D721Med (cell line): Measurements from ENCODE around the gene OSBPL3.
"Not testable (repeated sequence)": the region's sequence is repeated elsewhere in the genome, so short reads cannot be mapped to it uniquely, and the experiment has no call there.

Experiments
- DNase-seq: peaks from one replicate; pipeline ENCODE4 v3.0.0; 2011; ENCODE audit warnings: low spot score; ENCODE audit not compliant: insufficient read length
- FAIRE-seq: peaks from 2 replicates; lab custom pipeline; 2011; peaks lifted over from hg19 to GRCh38; lab: Jason Lieb, UNC
- CTCF ChIP-seq: IDR thresholded peaks from 2 replicates; pipeline ENCODE4 v1.5.1; 2012; ENCODE audit warnings: mild to moderate bottlenecking, control low read depth; ENCODE audit not compliant: insufficient read depth; ENCODE audit errors: missing control alignments

OSBPL3 gene

GRCh38 chr7:24905996-24906770, 73.8 kb downstream of the OSBPL3 start:
- no peak for TF ChIP-seq CTCF
- DNase-seq (no peak), FAIRE-seq (no peak)

- not testable (repeated sequence) for FAIRE-seq, DNase-seq
These were observed 76.0 kb downstream of the OSBPL3 start for GRCh38 chr7:24903992-24904391.

GRCh38 chr7:24903559-24903958, 76.4 kb downstream of the OSBPL3 start:
- no peak for TF ChIP-seq CTCF
- no peak for DNase-seq
- no peak for FAIRE-seq

GRCh38 chr7:24902931-24903330, 77.0 kb downstream of the OSBPL3 start:
- no peak for FAIRE-seq
- no peak for TF ChIP-seq CTCF
- no peak for DNase-seq

GRCh38 chr7:24902276-24902675, 77.7 kb downstream of the OSBPL3 start:
- FAIRE-seq (no peak), DNase-seq (no peak)
- TF ChIP-seq CTCF: no peak

- DNase-seq (no peak), FAIRE-seq (no peak)
These were observed 80.1 kb downstream of the OSBPL3 start for GRCh38 chr7:24899905-24900304.

GRCh38 chr7:24899161-24899560, 80.8 kb downstream of the OSBPL3 start:
- FAIRE-seq: no peak
- no peak for TF ChIP-seq CTCF
- no peak for DNase-seq

More at GRCh38 chr7:24899905-24900304, 80.1 kb downstream of the OSBPL3 start:
- no peak for TF ChIP-seq CTCF
